Neural cell (in vitro differentiated cells): ENCODE results near the gene COMP.

ENCODE experiments used
- CTCF ChIP-seq: fragments of 450-650 bp; IDR thresholded peaks from 2 replicates; pipeline ENCODE4 v1.5.1; 2014; ENCODE audit warnings: antibody characterized with exemption, mild to moderate bottlenecking, moderate library complexity; ENCODE audit not compliant: poor library complexity, severe bottlenecking
- EP300 ChIP-seq: fragments of 450-650 bp; conservative IDR thresholded peaks from 2 replicates; pipeline ENCODE4 v1.6.1; 2014; ENCODE audit warnings: antibody characterized with exemption, mild to moderate bottlenecking, moderate library complexity; ENCODE audit not compliant: poor library complexity, severe bottlenecking
- EZH2 ChIP-seq: fragments of 200-600, 300-800 bp; shearing (Covaris generic), sonication (generic); IDR thresholded peaks from 2 replicates; pipeline ENCODE4 v1.6.1; 2014; ENCODE audit warnings: antibody characterized with exemption, low read length, borderline replicate concordance, mild to moderate bottlenecking; ENCODE audit not compliant: insufficient read depth, poor library complexity, severe bottlenecking
- MXI1 ChIP-seq: fragments of 450-650 bp; conservative IDR thresholded peaks from 2 replicates; pipeline ENCODE4 v1.6.1; 2014; ENCODE audit warnings: antibody characterized with exemption, mild to moderate bottlenecking; ENCODE audit not compliant: poor library complexity, severe bottlenecking
- POLR2AphosphoS5 ChIP-seq: IDR thresholded peaks from 2 replicates; pipeline ENCODE4 v1.6.1; 2012
- REST ChIP-seq: IDR thresholded peaks from 2 replicates; pipeline ENCODE4 v1.6.1; 2012; ENCODE audit warnings: borderline replicate concordance
- SMC3 ChIP-seq: fragments of 450-650 bp; conservative IDR thresholded peaks from 2 replicates; pipeline ENCODE4 v1.6.1; 2014; ENCODE audit warnings: antibody characterized with exemption, mild to moderate bottlenecking, moderate library complexity; ENCODE audit not compliant: poor library complexity

- TF ChIP-seq CTCF (no peak), REST (no peak), EZH2 (no peak), EP300 (no peak), MXI1 (no peak), POLR2AphosphoS5 (no peak), SMC3 (no peak)
These were observed 1.7 kb downstream of the COMP start for GRCh38 chr19:18789422-18789869.
